K562 (cell line): Measurements from ENCODE around the gene BCO1. TPM values are rescaled to one million over a fixed set of nuclear protein-coding genes. Genes with fewer than 3 reads are reported as not detected.
A peak's percentile ranks its signal among the peaks of the same experiment; 100 is the strongest.

Experiments
- HDGF ChIP-seq: fragments of 450-650 bp; IDR thresholded peaks from 2 replicates; pipeline ENCODE4 v1.6.1; 2016
- HINFP ChIP-seq: fragments of 450-650 bp; conservative IDR thresholded peaks from 2 replicates; pipeline ENCODE4 v1.6.1; 2016; ENCODE audit warnings: missing genetic modification characterization, low read depth, mild to moderate bottlenecking, control low read depth, missing compliant biosample characterization
- L3MBTL2 ChIP-seq: fragments of 450-650 bp; IDR thresholded peaks from 2 replicates; pipeline ENCODE4 v1.6.1; 2016; ENCODE audit warnings: mild to moderate bottlenecking, moderate library complexity
- MGA ChIP-seq: fragments of 450-650 bp; IDR thresholded peaks from 2 replicates; pipeline ENCODE4 v1.6.1; 2016; ENCODE audit warnings: mild to moderate bottlenecking, moderate library complexity
- PHB2 ChIP-seq: fragments of 450-650 bp; IDR thresholded peaks from 2 replicates; pipeline ENCODE4 v1.6.1; 2017; ENCODE audit warnings: low read depth
- polyA plus RNA-seq, 8 experiments: library from polyadenylated mRNA; depleted of rRNA in 4 of 8; stranded (reverse) in 5 of 8; unstranded in 3 of 8; fragments of >200 nt; fragmentation: Nextera tagmentation in 2 of 8; fragmentation: Illumina TruSeq in 1 of 8; extraction: Ambion mirVana in 2 of 8; extraction: Trizol in 1 of 8; gene quantifications; 2 replicates each; pipeline versions ENCODE4 v1.2.1 to v1.2.3, GENCODE V29; 2011 to 2014; ENCODE audit warnings: inconsistent platforms in 1 of 8, missing spikeins in 1 of 8
- total RNA-seq, 7 experiments: library from RNA; depleted of rRNA in 6 of 7; stranded (reverse); fragments of >200 nt in 6 of 7; fragmentation: Illumina TruSeq in 2 of 7; extraction: Trizol in 2 of 7; gene quantifications; 2 replicates each; pipeline versions ENCODE4 v1.2.1 to v1.2.3, GENCODE V29; 2011 to 2021; ENCODE audit warnings: low replicate concordance in 1 of 7
- TF ChIP-seq, protein P1 (sequence below), 2 experiments: fragments of 450-650 bp; formaldehyde crosslinking in 1 of 2; IDR thresholded peaks; 2 replicates each; pipeline versions ENCODE4 v1.4.0 to v1.6.1; 2014 to 2020; ENCODE audit warnings: mild to moderate bottlenecking in 2 of 2, borderline replicate concordance in 1 of 2, low read depth in 1 of 2

The BCO1 gene
- total and polyA plus RNA-seq, 9 of the 15 experiments (the other 6 are each of a cell fraction or from before 2014, with no cell fraction given), result not detected

GRCh38 chr16:81189100-81189664, 49.3 kb upstream of the BCO1 start (continued):
- TF ChIP-seq HINFP (tag) (no peak), L3MBTL2 (peak; percentile 95), HDGF (no peak), PHB2 (no peak), MGA (peak; percentile 94)
- TF ChIP-seq, protein P1, sequence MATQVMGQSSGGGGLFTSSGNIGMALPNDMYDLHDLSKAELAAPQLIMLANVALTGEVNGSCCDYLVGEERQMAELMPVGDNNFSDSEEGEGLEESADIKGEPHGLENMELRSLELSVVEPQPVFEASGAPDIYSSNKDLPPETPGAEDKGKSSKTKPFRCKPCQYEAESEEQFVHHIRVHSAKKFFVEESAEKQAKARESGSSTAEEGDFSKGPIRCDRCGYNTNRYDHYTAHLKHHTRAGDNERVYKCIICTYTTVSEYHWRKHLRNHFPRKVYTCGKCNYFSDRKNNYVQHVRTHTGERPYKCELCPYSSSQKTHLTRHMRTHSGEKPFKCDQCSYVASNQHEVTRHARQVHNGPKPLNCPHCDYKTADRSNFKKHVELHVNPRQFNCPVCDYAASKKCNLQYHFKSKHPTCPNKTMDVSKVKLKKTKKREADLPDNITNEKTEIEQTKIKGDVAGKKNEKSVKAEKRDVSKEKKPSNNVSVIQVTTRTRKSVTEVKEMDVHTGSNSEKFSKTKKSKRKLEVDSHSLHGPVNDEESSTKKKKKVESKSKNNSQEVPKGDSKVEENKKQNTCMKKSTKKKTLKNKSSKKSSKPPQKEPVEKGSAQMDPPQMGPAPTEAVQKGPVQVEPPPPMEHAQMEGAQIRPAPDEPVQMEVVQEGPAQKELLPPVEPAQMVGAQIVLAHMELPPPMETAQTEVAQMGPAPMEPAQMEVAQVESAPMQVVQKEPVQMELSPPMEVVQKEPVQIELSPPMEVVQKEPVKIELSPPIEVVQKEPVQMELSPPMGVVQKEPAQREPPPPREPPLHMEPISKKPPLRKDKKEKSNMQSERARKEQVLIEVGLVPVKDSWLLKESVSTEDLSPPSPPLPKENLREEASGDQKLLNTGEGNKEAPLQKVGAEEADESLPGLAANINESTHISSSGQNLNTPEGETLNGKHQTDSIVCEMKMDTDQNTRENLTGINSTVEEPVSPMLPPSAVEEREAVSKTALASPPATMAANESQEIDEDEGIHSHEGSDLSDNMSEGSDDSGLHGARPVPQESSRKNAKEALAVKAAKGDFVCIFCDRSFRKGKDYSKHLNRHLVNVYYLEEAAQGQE (IDR thresholded peaks at IDR 0.05; ENCODE audit: borderline replicate concordance), result 0 out of 2 replicates have a peak, but pooled peaks have one; percentile 16
- TF ChIP-seq, protein P1 (CRISPR knock-in tag; IDR thresholded peaks at IDR 0.05; ENCODE audit: low read depth), result no peak
